Measurements from ENCODE around the gene PRKAG1.

Gene PRKAG1

GRCh38 chr12:48961331-48961730, 57.2 kb downstream of the PRKAG1 start:
- no peak for DNase-seq

DNA sequence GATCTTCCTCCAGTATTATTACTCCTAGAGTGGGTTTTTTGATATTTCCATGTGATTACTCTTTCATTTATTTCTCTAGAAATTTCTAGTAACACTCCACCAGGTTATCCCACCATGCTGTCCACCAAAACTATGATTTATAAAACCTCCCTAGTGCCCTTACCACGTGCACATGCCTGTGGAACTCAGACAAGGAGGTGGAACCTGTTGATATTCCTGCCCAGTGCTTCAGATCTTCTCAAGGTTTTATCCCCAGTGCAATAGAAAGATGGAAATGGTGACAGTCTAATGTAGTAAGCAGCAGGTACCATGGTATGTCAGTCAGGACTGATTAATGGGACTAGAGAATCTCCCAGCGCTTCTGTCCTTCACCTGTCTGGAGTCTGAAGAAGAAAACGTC, 57.7 kb downstream of the PRKAG1 start:
- DNase-seq, result no peak

DNA sequence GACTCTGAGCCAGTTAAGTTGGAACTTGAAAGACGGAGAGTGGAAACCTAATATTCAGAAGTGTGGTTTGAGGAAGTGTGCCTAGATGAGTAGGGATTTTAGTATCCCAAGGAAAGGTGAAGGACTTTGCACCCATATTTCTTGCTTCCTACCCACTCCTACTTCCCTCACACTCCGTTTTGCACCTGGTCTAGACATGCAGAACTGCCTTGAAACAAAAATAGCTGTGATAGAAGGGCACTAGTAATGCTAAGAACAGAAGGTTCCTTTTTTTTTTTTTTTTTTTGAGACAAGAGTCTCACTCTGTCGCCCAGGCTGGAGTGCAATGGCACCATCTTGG, 60.6 kb downstream of the PRKAG1 start:
- DNase-seq, result no peak

DNA sequence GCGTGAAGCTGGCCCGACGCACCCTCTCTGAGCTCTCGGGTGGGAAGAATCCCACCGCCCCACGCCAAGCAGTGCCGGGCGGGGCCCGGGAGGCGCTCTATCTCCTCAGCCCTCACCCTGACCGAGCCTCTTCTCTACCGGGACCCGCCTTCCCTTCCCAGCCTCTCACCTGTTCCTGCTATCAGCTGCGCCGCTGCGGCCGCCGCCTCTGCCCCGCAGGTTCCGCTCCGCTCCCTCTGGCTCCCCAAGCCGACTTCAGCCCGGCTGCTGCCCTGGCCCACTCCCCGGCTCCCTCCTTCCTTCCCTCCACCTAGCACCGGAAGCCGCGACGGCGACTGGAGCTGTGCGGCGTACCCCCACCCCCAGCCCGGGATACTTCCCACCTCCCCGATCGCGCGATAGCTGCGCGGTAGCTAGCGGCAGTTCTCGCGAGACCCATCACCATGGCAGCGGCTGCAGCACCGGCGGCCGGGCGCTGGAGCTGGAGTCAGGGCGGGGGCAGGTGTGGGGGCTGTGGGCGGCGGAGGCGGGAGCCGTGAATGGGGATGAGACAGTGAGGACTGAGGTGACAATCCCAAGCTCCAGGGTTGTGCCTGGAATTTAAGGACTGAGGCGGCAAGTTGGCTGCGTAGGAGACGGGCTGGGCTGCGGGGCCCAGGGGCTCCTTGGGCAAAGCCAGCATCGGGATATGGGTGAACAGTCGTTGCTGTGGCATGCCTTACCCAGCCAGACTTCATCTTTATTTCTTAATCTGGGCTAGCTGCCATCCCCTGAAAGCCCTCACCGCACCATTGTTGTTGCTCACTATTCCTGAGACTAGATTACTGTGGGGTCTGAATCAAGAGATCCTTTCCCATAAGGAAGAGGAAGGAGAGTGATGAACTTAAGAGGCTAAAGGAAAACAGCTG, 61.2 kb downstream of the PRKAG1 start, which contains the start of gene ARF3:
TSS of gene ARF3 (minus strand) at position 347 of the 908 bp plus-strand sequence. CDS start 16,392 bp downstream, outside the sequence.
- peak; percentile 97 for DNase-seq

DNA sequence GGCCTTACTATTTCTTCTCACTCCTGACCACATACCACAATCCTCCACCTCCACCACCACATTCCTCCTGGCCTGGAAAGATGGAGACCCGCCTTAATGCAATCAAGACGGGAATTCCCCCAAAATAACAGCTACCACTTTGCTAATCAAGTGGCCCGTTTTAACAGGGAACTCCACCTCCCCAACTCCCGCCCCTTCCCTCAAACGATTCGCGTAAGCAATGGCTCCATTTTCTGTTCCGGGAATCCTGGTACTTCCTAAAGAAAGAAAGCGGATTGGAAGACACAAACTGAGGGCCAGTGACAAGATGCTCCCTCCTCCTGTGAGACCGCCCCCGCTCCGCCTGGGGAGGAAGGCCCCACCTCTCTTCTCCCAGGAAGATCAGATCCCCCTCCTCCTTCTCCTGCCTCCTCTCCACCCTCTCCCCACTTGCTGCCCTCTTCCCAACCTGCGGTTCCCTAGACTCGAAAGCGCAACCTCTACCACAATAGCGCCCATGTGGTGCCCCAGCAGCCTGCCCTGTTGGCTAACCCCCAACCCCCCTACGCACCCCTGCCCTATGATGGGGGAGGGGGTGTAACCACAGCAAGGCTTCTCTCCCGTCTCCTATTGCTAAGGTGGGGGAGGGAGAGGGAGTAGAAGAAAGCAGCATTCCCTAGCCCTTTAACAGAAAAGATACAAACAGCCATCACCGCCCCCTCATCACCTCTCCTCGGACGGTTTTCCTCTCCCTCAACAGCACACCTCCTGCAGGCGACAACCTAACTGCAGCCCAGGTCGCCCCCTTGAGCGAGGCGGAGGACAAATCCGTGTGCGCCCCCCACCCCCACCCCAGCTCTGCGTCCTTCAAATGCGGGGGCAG, 62.1 kb downstream of the PRKAG1 start:
- peak; percentile 90 for DNase-seq

- peak; percentile 64 for DNase-seq
Measured at GRCh38 chr12:48954841-48955501, 63.6 kb downstream of the PRKAG1 start.

GRCh38 chr12:48954061-48954460, 64.5 kb downstream of the PRKAG1 start:
- no peak for DNase-seq

- no peak for DNase-seq
Measured at GRCh38 chr12:48952691-48953090, 65.9 kb downstream of the PRKAG1 start.

All from hematopoietic multipotent progenitor cell treated with erythropoietin and hydrocortisone succinate and interleukin-3 and kit ligand, for 6 days (in vitro differentiated cells).